ENCODE results near the gene MYO3B.

GRCh38 chr2:170652637-170653417 is 474.9 kb downstream of the MYO3B start:
- TF ChIP-seq RAD21 (IDR thresholded peaks at IDR 0.05; ENCODE audit: low read depth) = no peak
- no peak for TF ChIP-seq EGR1 (IDR thresholded peaks at IDR 0.05)
